Mucosa of stomach (tissue), 1 donor: ENCODE results near the gene MYO18B.

Experiments used
- H3K27me3 ChIP-seq: one replicate; pipeline ENCODE4 v1.7.0; 2013; ENCODE audit warnings: mild to moderate bottlenecking, low read length; ENCODE audit not compliant: control insufficient read depth, insufficient read depth
- H3K36me3 ChIP-seq: one replicate; pipeline ENCODE4 v1.7.0; 2013; ENCODE audit warnings: low read length; ENCODE audit not compliant: control insufficient read depth, insufficient read depth
- H3K4me1 ChIP-seq: one replicate; pipeline ENCODE4 v1.7.0; 2013; ENCODE audit warnings: mild to moderate bottlenecking, low read length; ENCODE audit not compliant: control insufficient read depth, insufficient read depth
- H3K4me3 ChIP-seq: one replicate; pipeline ENCODE4 v1.7.0; 2013; ENCODE audit warnings: low read length
- H3K9ac ChIP-seq: one replicate; pipeline ENCODE4 v1.7.0; 2013; ENCODE audit warnings: mild to moderate bottlenecking, low read length, moderate library complexity
- H3K9me3 ChIP-seq: one replicate; pipeline ENCODE4 v1.7.0; 2013; ENCODE audit warnings: mild to moderate bottlenecking, low read length, moderate library complexity; ENCODE audit not compliant: control insufficient read depth
- donor health status: Pancreatic carcinoma.

Gene MYO18B

GRCh38 chr22:25757686-25758085, 15.7 kb downstream of the MYO18B start:
- Histone ChIP-seq H3K4me1 (no peaks in the 10 kb centered on the region), H3K27me3 (no peaks in the 10 kb centered on the region), H3K36me3 (no peaks in the 10 kb centered on the region), H3K4me3 (no peak overlapping the region), H3K9ac (no peak overlapping the region), H3K9me3 (no peaks in the 10 kb centered on the region)

GRCh38 chr22:25758316-25758715, 16.3 kb downstream of the MYO18B start:
- H3K9ac ChIP-seq, result no peak overlapping the region
- no peak overlapping the region for H3K4me3 ChIP-seq
- H3K27me3 ChIP-seq, result no peaks in the 10 kb centered on the region
- no peaks in the 10 kb centered on the region for H3K36me3 ChIP-seq
- H3K9me3 ChIP-seq, result no peaks in the 10 kb centered on the region
- no peaks in the 10 kb centered on the region for H3K4me1 ChIP-seq

DNA sequence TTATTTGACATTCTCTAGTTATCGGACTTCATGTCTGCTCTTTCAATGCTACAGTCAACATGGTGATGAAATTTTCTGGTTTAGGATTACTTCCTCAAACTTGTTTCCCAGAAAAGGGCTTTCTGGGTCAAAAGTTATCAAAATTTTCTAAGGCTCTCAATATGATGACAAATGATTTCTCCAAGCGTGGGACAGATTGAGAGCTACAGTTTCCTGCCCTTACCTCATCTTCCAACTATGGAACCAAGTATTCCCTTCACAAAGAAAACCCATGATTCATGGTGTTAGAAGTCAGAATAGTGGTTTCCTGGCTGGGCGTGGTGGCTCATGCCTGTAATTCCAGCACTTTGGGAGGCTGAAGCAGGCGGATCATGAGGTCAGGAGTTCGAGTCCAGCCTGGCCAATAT, 17.8 kb downstream of the MYO18B start:
- no peaks in the 10 kb centered on the region for H3K27me3 ChIP-seq
- H3K4me1 ChIP-seq, result no peaks in the 10 kb centered on the region
- H3K9me3 ChIP-seq, result no peaks in the 10 kb centered on the region
- H3K36me3 ChIP-seq, result no peaks in the 10 kb centered on the region
- H3K4me3 ChIP-seq, result no peak overlapping the region
- no peak overlapping the region for H3K9ac ChIP-seq

DNA sequence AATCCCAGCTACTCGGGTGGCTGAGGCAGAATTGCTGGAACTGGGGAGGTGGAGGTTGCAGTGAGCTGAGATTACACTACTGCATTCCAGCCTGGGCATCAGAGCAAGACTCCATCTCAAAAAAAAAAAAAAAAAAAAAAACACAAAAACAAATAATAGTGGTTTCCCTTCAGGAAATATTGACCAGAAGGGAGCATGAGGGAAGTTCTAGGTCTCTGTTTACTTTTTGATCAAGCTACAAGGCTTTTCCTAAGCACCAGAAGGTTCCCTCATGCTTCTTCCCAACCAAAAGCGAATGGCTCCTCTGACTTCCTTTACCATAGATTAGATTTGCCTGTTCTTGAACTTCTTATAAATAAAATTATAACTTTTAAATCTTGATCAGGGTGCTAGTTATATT, 18.3 kb downstream of the MYO18B start:
- Histone ChIP-seq H3K27me3 (no peaks in the 10 kb centered on the region), H3K9me3 (no peaks in the 10 kb centered on the region), H3K4me1 (no peaks in the 10 kb centered on the region), H3K4me3 (no peak overlapping the region), H3K9ac (no peak overlapping the region), H3K36me3 (no peaks in the 10 kb centered on the region)

GRCh38 chr22:25760848-25761595, 19.0 kb downstream of the MYO18B start:
- Histone ChIP-seq H3K9me3 (peaks cover 3% of the 10 kb centered on the region), H3K4me3 (no peak overlapping the region), H3K27me3 (no peaks in the 10 kb centered on the region), H3K4me1 (no peaks in the 10 kb centered on the region), H3K9ac (no peak overlapping the region), H3K36me3 (no peaks in the 10 kb centered on the region)

DNA sequence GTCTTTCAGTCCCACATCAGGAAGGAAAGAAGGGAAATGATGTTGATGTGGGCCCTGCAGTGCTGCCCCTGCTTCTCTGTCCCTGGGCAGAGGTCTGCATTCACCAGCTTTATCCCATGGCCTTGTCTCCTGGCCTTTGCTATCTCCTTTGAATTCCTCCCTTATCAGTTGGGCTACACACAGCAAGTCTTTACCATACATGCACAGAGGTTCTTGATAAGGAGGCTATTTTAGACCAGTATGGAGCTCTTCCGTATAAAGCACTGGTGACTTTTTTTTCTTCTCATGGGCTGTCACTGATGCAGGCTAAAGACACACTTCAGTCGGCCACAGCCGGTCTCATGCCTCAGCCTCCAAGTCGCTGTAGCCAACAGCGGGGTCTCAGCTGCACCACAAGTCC, 20.2 kb downstream of the MYO18B start:
- no peaks in the 10 kb centered on the region for H3K4me1 ChIP-seq

DNA sequence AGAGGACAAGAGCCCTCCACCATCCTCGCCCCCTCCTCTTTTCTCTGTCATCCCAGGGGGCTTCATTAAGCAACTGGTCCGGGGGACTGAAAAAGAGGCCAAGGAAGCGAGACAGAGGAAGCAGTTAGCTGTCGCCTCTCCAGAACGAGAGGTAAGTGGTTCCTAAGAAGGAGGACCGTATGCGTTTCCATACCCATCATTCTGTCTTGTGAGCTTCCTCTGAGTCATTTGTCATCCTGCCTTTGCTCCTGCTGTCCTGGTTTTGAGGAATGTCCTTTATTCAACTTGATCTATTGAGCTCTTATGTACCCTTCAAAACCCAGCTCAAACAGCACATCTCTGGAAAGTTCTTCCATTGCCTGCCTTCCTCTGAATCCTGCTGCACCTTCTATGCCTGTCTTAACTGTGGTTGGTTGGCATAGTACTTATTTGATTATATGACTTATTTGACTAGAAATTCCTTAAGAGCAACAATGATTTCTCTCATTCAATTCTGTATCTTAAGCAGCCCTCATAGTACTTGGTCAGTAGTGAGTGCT, 21.3 kb downstream of the MYO18B start:
- Histone ChIP-seq H3K36me3 (no peaks in the 10 kb centered on the region), H3K27me3 (no peaks in the 10 kb centered on the region), H3K9ac (no peak overlapping the region), H3K4me3 (no peak overlapping the region), H3K9me3 (peaks cover 7% of the 10 kb centered on the region), H3K4me1 (no peaks in the 10 kb centered on the region)

More for the DNA sequence above, 20.2 kb downstream of the MYO18B start:
- Histone ChIP-seq H3K4me3 (no peak overlapping the region), H3K9me3 (peaks cover 7% of the 10 kb centered on the region), H3K9ac (no peak overlapping the region), H3K27me3 (no peaks in the 10 kb centered on the region), H3K36me3 (no peaks in the 10 kb centered on the region)

- Histone ChIP-seq H3K4me3 (no peak overlapping the region), H3K4me1 (no peaks in the 10 kb centered on the region), H3K9ac (no peak overlapping the region), H3K27me3 (no peaks in the 10 kb centered on the region), H3K36me3 (no peaks in the 10 kb centered on the region), H3K9me3 (peaks cover 7% of the 10 kb centered on the region)
Observed at GRCh38 chr22:25764270-25765015, 22.5 kb downstream of the MYO18B start.

GRCh38 chr22:25765016-25765367, 23.0 kb downstream of the MYO18B start:
- Histone ChIP-seq H3K36me3 (no peaks in the 10 kb centered on the region), H3K9ac (no peak overlapping the region), H3K9me3 (peaks cover 7% of the 10 kb centered on the region), H3K4me3 (no peak overlapping the region), H3K4me1 (no peaks in the 10 kb centered on the region), H3K27me3 (no peaks in the 10 kb centered on the region)

DNA sequence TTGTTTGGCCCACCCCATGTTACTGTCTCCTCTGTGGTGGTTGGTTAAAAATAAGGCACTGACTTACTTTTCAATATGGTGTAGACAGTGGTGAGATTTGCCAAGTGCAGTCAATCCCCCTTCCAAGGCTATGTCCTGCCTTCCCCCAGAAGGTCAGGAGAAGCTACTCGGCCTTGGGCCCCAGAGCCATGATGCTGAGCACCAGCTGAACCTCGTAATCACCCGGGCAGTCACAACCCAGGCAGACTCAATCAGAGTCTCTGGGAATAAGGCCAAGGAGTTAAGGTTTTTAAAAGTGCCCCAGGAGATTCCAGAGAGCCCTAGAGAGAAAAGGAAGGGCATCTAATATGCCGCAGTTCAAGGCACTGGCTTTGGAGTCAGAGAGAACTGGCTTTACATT, 23.8 kb downstream of the MYO18B start:
- Histone ChIP-seq H3K4me1 (no peaks in the 10 kb centered on the region), H3K36me3 (no peaks in the 10 kb centered on the region), H3K4me3 (no peak overlapping the region), H3K27me3 (no peaks in the 10 kb centered on the region), H3K9ac (no peak overlapping the region), H3K9me3 (peaks cover 7% of the 10 kb centered on the region)

DNA sequence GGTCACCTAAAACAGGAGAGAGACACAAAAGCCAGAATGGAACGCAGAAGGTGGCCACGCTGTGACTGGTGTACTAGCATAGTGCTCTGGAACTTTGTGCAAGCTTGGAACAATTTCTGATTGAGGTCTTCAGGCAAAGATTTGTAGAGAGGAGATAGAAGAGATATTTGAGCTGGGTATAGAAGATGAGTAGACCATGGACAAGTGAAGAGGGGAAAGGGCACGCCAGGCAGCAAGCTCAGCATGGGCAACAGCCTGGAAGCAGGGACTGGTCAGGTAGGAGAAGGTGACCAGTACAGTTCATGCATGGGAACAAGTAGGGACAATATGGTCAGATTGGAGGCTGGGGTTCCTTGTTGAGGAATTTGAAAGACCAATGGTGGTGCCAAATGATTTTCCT, 24.4 kb downstream of the MYO18B start:
- H3K9ac ChIP-seq, result no peak overlapping the region
- H3K9me3 ChIP-seq, result peaks cover 7% of the 10 kb centered on the region
- no peaks in the 10 kb centered on the region for H3K27me3 ChIP-seq
- no peaks in the 10 kb centered on the region for H3K36me3 ChIP-seq
- H3K4me3 ChIP-seq, result no peak overlapping the region
- H3K4me1 ChIP-seq, result no peaks in the 10 kb centered on the region

DNA sequence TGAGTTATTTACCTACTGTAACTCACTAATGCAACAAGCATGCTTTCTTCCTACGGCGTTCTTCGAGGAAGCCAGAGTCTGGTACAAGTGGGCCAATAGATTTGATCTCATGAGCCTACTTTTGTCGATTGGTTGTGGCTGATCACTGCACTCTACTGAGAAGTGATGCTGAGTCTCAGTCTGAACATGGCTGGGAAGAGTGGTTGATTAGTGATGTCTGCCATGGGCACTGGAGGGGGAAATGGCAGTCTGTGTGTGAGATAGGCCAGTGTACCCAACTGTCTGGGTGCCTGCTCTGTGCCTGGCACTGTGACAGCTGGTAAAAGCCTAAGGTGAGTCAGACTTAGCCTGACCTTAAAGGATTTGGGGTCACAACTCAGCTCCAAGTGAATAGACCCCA, 28.3 kb downstream of the MYO18B start:
- H3K9ac ChIP-seq, result no peak overlapping the region
- H3K4me1 ChIP-seq, result no peaks in the 10 kb centered on the region
- H3K27me3 ChIP-seq, result no peaks in the 10 kb centered on the region
- peaks cover 7% of the 10 kb centered on the region for H3K9me3 ChIP-seq
- no peak overlapping the region for H3K4me3 ChIP-seq
- H3K36me3 ChIP-seq, result no peaks in the 10 kb centered on the region
